Gastrocnemius medialis (tissue), 4 donors: ENCODE results near the gene ACKR2. TPM values are rescaled to one million over a fixed set of nuclear protein-coding genes. Genes with fewer than 3 reads are reported as not detected.
A peak's percentile ranks its signal among the peaks of the same experiment; 100 is the strongest.
"Not testable (repeated sequence)": the region's sequence is repeated elsewhere in the genome, so short reads cannot be mapped to it uniquely, and the experiment has no call there.

ENCODE experiments used
- ATAC-seq, 2 donors: fragments of 150-250 bp; one replicate each; pipeline ENCODE4 v1.9.1; 2016
- DNase-seq, 2 donors: peaks; one replicate each; pipeline ENCODE4 v3.0.0-alpha.2; 2019
- H3K27ac ChIP-seq, 4 donors: fragments of 200-600 bp; sonication (generic); 1 replicate in 1 of 4; 2 replicates in 3 of 4; pipeline ENCODE4 v1.5.1; 2016 to 2018; ENCODE audit warnings: mild to moderate bottlenecking in 2 of 4, moderate library complexity in 1 of 4
- H3K27me3 ChIP-seq, 3 donors: fragments of 200-600 bp; sonication (generic) in 2 of 3; 1 replicate in 1 of 3; 2 replicates in 2 of 3; pipeline versions ENCODE4 v1.5.1 to v1.6.0; 2016 to 2019; ENCODE audit warnings: mild to moderate bottlenecking in 1 of 3, moderate library complexity in 1 of 3
- H3K36me3 ChIP-seq, 2 donors: fragments of 200-600 bp; sonication (generic) in 1 of 2; one replicate each; pipeline ENCODE4 v1.5.1; 2017 to 2018
- H3K4me1 ChIP-seq, 2 donors: fragments of 200-600 bp; sonication (generic) in 1 of 2; one replicate each; pipeline ENCODE4 v1.5.1; 2016 to 2017; ENCODE audit warnings: mild to moderate bottlenecking in 2 of 2
- H3K4me3 ChIP-seq, 4 donors: fragments of 200-600 bp; sonication (generic) in 3 of 4; 1 replicate in 1 of 4; 2 replicates in 3 of 4; pipeline ENCODE4 v1.5.1; 2016 to 2019; ENCODE audit warnings: mild to moderate bottlenecking in 2 of 4
- H3K9me3 ChIP-seq, 3 donors: fragments of 200-600 bp; sonication (generic) in 2 of 3; 1 replicate in 1 of 3; 2 replicates in 2 of 3; pipeline ENCODE4 v1.5.1; 2016 to 2019
- POLR2A ChIP-seq, 2 donors: fragments of 450-650 bp; IDR thresholded peaks; one replicate each; pipeline ENCODE4 v1.6.1; 2017; ENCODE audit warnings: antibody characterized with exemption in 2 of 2, mild to moderate bottlenecking in 2 of 2, moderate library complexity in 2 of 2
- in situ Hi-C, 4 donors: fragments of 200-750 bp; cut with MboI; loops; one replicate each; pipeline versions ENCODE4 v1.15.0 to v1.8.0; 2017; ENCODE audit warnings: low sequenced_read_pairs in 4 of 4
- intact Hi-C: fragments of 100-400 bp; cut with DNase I; formaldehyde crosslinking; loops from one replicate; pipeline ENCODE4 v1.15.1; 2023; ENCODE audit warnings: low total_unique reads
- total RNA-seq, 4 donors: library from RNA; depleted of rRNA; stranded (reverse); fragments of >200 nt; gene quantifications; one replicate each; pipeline versions ENCODE4 v1.1.0 to v1.2.3, GENCODE V29; 2016
- TF ChIP-seq, protein P1 (sequence below), 5 experiments: fragments of 450-650 bp in 3 of 5; fragments of 200-600 bp in 2 of 5; sonication (generic) in 2 of 5; IDR thresholded peaks in 4 of 5; conservative IDR thresholded peaks in 1 of 5; 1 replicate in 4 of 5; 2 replicates in 1 of 5; pipeline ENCODE4 v1.5.1; 2016 to 2019; ENCODE audit warnings: antibody characterized with exemption in 5 of 5, mild to moderate bottlenecking in 3 of 5, moderate library complexity in 3 of 5

The ACKR2 gene
- total RNA-seq, 4 donors from 2014 or later: 0.23 to 1.1 (median 0.51) TPM; not detected in 1

DNA sequence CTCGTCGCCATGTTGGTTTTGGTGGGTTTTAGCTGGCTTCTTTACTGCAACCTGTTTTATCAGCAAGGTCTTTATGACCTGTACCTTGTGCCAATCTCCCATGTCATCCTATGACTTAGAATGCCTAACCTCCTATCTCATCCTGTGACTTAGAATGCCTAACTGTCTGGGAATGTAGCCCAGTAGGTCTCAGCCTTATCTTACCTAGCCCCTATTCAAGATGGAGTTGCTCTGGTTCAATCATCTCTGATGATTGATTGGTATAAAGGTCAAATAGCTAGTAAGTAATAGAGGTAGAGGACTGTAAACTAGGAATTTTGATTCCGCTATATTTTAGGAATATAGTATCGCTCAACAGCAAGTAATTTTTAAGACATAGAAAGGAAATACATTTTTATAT, 1.3 kb upstream of the ACKR2 start:
- in situ Hi-C loops: no loop called here
- no peaks in the 10 kb centered on the region for H3K9me3 ChIP-seq

DNA sequence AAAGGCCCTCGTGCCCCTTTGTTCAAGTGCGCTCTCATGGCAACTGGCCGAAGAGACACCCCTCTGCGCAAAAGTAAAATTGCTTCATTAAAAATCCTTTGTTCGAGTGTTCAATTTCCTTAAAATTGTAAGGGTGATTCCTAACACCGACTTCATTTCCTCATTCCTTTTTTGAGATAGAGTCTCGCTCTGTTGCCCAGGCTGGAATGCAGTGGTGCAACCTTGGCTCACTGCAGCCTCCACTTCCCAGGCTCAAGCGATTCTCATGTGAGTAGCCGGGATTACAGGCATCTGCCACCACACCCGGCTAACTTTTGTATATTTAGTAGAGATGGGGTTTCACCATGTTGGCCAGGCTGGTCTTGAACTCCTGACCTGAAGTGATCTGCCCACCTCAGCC, 1.5 kb downstream of the ACKR2 start:
- ATAC-seq, intact Hi-C loops, H3K4me1 ChIP-seq, DNase-seq, H3K4me3 ChIP-seq, H3K27ac ChIP-seq, H3K27me3 ChIP-seq, H3K9me3 ChIP-seq, H3K36me3 ChIP-seq, in situ Hi-C loops: not testable (repeated sequence)

More for the DNA sequence above, 1.3 kb upstream of the ACKR2 start:
- Histone ChIP-seq H3K27ac (no peak overlapping the region), H3K4me3 (no peak overlapping the region), H3K27me3 (no peaks in the 10 kb centered on the region), H3K36me3 (no peaks in the 10 kb centered on the region), H3K4me1 (peaks cover 4 to 12% of the 10 kb centered on the region in 2 donors)
- ATAC-seq (no peak), DNase-seq (no peak)
- no peak for TF ChIP-seq POLR2A (IDR thresholded peaks at IDR 0.05)
- TF ChIP-seq, protein P1, sequence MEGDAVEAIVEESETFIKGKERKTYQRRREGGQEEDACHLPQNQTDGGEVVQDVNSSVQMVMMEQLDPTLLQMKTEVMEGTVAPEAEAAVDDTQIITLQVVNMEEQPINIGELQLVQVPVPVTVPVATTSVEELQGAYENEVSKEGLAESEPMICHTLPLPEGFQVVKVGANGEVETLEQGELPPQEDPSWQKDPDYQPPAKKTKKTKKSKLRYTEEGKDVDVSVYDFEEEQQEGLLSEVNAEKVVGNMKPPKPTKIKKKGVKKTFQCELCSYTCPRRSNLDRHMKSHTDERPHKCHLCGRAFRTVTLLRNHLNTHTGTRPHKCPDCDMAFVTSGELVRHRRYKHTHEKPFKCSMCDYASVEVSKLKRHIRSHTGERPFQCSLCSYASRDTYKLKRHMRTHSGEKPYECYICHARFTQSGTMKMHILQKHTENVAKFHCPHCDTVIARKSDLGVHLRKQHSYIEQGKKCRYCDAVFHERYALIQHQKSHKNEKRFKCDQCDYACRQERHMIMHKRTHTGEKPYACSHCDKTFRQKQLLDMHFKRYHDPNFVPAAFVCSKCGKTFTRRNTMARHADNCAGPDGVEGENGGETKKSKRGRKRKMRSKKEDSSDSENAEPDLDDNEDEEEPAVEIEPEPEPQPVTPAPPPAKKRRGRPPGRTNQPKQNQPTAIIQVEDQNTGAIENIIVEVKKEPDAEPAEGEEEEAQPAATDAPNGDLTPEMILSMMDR (IDR thresholded peaks at IDR 0.05 in 4 of 5, conservative IDR thresholded peaks at IDR 0.05 in 1 of 5): no peak
- intact Hi-C loops: loop anchor here (10.0 kb wide), 1 partner anchor 1593 kb away; no protein-coding TSS in a partner anchor

DNA sequence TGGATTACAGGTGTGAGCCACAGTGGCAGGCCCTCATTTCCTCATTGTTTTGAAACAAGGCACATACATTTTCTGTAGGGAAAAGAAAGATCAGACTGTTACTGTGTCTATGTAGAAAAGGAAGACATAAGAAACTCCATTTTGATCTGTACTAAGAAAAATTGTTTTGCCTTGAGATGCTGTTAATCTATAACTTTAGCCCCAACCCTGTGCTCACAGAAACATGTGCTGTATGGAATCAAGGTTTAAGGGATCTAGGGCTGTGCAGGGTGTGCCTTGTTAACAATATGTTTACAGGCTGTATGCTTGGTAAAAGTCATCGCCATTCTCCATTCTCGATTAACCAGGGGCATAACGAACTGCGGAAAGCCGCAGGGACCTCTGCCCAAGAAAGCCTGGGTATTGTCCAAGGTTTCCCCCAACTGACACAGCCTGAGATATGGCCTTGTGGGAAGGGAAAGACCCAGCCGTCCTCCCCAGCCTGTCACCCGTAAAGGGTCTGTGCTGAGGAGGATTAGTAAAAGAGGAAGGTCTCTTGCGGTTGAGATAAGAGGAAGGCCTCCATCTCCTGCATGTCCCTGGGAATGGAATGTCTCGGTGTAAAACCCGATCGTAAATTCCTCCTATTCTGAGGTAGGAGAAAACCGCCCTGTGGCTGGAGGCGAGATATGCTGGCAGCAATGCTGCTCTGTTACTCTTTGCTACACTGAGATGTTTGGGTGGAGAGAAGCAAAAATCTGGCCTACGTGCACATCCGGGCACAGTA, 2.1 kb downstream of the ACKR2 start:
- ATAC-seq, intact Hi-C loops, in situ Hi-C loops, H3K9me3 ChIP-seq, H3K4me3 ChIP-seq, H3K36me3 ChIP-seq, H3K4me1 ChIP-seq, DNase-seq, H3K27ac ChIP-seq, H3K27me3 ChIP-seq: not testable (repeated sequence)

DNA sequence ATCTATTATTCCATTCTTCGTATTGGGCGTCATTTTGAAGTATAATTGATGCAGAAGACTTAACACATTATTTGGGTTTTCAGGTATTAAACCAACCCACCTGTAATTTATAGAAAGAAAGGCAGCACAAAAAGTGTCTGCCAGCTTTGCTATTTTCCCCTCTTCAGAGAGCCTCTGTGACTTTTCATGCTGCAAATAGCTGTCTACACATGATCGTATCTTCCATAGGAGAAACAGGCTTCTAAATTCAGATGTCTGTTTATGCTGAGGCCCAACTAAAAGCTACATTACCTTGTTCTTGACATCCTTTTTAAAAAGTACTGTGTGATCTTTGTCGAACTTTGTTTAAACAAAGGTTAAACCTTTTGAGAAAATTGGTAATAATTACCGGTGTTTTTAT, 5.0 kb downstream of the ACKR2 start:
- intact Hi-C loops (no loop called here), in situ Hi-C loops (no loop called here)
- no peak for ATAC-seq
- Histone ChIP-seq H3K9me3 (no peaks in the 10 kb centered on the region), H3K4me1 (no peaks in the 10 kb centered on the region), H3K4me3 (no peak overlapping the region), H3K27ac (no peak overlapping the region), H3K36me3 (no peaks in the 10 kb centered on the region), H3K27me3 (no peaks in the 10 kb centered on the region)
- TF ChIP-seq POLR2A (IDR thresholded peaks at IDR 0.05): no peak
- TF ChIP-seq, protein P1 (IDR thresholded peaks at IDR 0.05 in 4 of 5, conservative IDR thresholded peaks at IDR 0.05 in 1 of 5): no peak
- no peak for DNase-seq

DNA sequence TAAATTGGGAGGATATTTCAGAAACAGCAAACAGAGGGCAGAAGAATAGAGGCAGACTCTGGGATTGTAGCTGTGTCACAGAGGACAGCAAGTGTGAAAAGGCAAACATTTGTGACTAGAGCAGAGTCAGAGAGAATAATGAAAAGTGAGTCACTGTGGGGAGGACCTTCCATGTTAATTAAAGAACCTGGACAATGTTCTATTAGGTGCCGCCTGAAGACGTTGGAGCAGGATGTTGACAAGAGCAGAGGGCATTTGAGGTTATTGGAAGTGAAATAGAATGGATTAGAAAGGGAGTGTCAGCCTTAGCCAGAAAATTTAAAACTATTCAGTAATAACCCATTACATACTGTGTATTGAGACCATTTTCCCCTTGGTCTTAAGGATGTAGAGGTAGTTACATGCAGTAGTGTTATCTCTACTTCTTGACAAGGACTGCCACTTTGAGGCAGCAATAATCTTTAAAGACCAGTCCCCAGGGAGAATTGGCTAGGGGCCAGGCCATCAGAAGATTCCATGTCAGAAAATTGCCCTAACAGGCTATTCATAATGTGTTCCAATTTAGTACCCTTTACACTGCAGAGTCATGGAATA, 5.8 kb downstream of the ACKR2 start:
- ATAC-seq: no peak
- in situ Hi-C loops: no loop called here

More for the DNA sequence above, 5.8 kb downstream of the ACKR2 start:
- Histone ChIP-seq H3K4me1 (no peaks in the 10 kb centered on the region), H3K27ac (peak overlapping the region in 1 of 4 donors; percentile 7), H3K27me3 (no peaks in the 10 kb centered on the region), H3K36me3 (no peaks in the 10 kb centered on the region), H3K9me3 (no peaks in the 10 kb centered on the region), H3K4me3 (no peak overlapping the region)
- TF ChIP-seq, protein P1 (IDR thresholded peaks at IDR 0.05 in 4 of 5, conservative IDR thresholded peaks at IDR 0.05 in 1 of 5): no peak
- TF ChIP-seq POLR2A (IDR thresholded peaks at IDR 0.05): no peak
- intact Hi-C loops: no loop called here
- no peak for DNase-seq
